Activated effector memory CD4-positive, alpha-beta T cell treated with Interleukin-2 at 50 U/mL for 16 hours (primary cell): ENCODE results near the gene CNGB1.
"Not testable (repeated sequence)": the region's sequence is repeated elsewhere in the genome, so short reads cannot be mapped to it uniquely, and the experiment has no call there.

ENCODE experiments used
- DNase-seq: peaks from one replicate; pipeline ENCODE4 v3.0.0-alpha.2; 2020

CNGB1 gene

GRCh38 chr16:57846078-57846697, 124.7 kb downstream of the CNGB1 start:
- DNase-seq, result no peak

DNA sequence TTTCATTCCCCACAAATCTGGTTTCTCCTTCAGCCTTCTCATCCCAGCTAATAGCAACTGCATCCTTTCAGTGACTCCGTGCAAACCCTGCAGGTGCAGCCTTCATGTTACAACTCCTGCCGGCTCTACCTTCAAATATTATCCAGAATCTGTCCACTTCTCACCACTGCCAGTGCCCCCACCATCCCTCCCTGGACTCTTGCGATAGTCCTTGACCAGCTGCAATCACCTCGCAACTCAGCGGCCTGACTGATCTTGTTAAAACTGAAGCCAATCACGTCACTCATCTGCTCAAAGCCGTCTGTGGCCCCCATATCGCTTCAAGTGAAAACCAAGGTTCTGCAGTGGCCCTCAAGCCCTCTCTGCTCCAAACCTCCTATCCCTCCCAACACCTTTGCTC, 125.8 kb downstream of the CNGB1 start:
- DNase-seq, result no peak

- no peak for DNase-seq
Measured at GRCh38 chr16:57844416-57845030, 126.4 kb downstream of the CNGB1 start.

DNA sequence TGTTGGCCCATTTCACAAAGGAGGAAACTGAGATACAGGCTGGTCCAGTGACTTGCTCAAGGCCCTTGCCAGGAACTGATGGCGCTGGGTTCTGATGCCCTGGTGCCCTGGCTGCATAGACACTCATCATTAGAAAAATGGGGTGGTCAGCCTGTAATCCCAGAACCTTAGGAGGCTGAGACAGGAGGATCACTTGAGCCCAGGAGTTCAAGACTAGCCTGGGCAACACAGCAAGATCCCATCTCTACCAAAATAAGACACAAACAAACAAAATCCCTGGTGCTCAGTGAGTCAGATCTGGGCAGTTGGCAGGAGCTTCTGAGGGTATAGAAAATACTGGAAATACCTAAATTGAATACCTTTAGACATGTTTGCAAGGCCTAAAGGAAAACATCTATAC, 127.5 kb downstream of the CNGB1 start:
- no peak for DNase-seq

DNA sequence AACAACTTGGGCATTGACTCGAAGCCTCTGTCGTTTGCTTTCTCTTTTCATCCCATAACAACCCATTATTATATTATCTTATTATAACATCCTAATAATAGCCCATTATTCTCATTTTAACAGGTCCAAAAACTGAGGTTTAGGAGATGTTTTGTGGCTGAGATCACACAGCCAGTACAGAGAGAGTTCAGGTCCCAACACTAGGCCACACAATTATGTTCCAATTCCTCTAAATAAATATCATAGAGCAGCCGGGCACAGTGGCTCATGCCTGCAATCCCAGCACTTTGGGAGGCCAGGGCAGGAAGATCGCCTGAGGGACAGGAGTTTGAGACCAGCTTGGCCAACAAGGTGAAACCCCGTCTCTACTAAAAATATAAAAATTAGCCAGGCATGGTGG, 128.3 kb downstream of the CNGB1 start:
- no peak for DNase-seq

- no peak for DNase-seq
Measured at GRCh38 chr16:57840833-57841232, 130.1 kb downstream of the CNGB1 start.

GRCh38 chr16:57838161-57838560, 132.8 kb downstream of the CNGB1 start:
- DNase-seq, result no peak

GRCh38 chr16:57837305-57838125, 133.4 kb downstream of the CNGB1 start:
- DNase-seq, result no peak

DNA sequence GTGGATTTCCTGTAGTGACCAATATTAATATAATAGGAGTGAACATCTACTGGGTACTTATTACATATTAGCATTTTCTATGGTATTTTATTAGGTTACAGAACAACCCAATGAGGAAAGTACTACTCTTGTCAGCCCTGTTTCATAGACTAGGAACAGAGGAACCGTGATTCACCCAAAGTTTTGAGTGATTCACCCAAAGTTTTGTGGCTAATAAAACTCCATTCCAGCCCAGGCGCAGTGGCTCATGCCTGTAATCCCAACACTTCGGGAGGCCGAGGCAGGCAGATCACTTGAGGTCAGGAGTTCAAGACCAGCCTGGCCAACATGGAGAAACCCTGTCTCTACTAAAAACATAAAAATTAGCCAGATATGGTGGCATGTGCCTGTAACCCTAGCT, 135.5 kb downstream of the CNGB1 start:
- DNase-seq, result not testable (repeated sequence)

- DNase-seq, result no peak
Measured at GRCh38 chr16:57834936-57835335, 136.0 kb downstream of the CNGB1 start.
